COR-L47 (cell line): ENCODE measurements around the gene GK2.

Experiments
- DNase-seq: peaks from one replicate; lab custom pipeline; 2025; lab: John Stamatoyannopoulos, UW

GK2 gene

GRCh38 chr4:79385641-79386040 lies 22.4 kb downstream of the GK2 start:
- peak; percentile 10 for DNase-seq

- no peak for DNase-seq
These were observed 26.9 kb downstream of the GK2 start for GRCh38 chr4:79381161-79381560.

GRCh38 chr4:79370026-79370425 lies 38.0 kb downstream of the GK2 start:
- DNase-seq, result no peak

GRCh38 chr4:79367096-79367495 lies 40.9 kb downstream of the GK2 start:
- DNase-seq, result no peak

- DNase-seq, result no peak
These were observed 41.6 kb downstream of the GK2 start for GRCh38 chr4:79366422-79366821.

GRCh38 chr4:79364061-79364460 lies 44.0 kb downstream of the GK2 start:
- no peak for DNase-seq

GRCh38 chr4:79362626-79363025 lies 45.4 kb downstream of the GK2 start:
- DNase-seq, result no peak

GRCh38 chr4:79360006-79360405 lies 48.0 kb downstream of the GK2 start:
- DNase-seq, result no peak

- no peak for DNase-seq
These were observed 49.6 kb downstream of the GK2 start for GRCh38 chr4:79358438-79358837.

- no peak for DNase-seq
These were observed 50.7 kb downstream of the GK2 start for GRCh38 chr4:79357365-79357764.
